ENCODE results near the gene PHACTR2.

DNA sequence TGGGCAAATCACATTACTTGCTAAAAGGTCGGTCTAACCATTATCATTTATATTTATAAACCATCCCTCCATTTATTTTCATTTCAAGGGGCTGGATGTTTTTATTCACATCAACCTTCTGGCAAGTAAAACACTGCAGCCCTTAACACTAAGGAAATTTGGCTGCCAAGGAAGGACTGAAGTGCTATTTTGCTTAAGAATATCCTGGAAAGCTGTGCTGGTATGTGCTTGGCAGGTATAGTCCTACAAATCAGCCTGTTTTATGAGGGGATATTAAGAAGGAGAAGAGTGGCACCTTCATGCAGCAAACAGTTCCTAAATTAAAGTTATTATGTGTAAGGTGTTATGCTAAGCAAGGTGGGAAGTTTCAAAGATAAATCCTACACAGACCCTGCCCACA, 9.8 kb downstream of the PHACTR2 start:
- TF ChIP-seq, protein P1, sequence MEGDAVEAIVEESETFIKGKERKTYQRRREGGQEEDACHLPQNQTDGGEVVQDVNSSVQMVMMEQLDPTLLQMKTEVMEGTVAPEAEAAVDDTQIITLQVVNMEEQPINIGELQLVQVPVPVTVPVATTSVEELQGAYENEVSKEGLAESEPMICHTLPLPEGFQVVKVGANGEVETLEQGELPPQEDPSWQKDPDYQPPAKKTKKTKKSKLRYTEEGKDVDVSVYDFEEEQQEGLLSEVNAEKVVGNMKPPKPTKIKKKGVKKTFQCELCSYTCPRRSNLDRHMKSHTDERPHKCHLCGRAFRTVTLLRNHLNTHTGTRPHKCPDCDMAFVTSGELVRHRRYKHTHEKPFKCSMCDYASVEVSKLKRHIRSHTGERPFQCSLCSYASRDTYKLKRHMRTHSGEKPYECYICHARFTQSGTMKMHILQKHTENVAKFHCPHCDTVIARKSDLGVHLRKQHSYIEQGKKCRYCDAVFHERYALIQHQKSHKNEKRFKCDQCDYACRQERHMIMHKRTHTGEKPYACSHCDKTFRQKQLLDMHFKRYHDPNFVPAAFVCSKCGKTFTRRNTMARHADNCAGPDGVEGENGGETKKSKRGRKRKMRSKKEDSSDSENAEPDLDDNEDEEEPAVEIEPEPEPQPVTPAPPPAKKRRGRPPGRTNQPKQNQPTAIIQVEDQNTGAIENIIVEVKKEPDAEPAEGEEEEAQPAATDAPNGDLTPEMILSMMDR (IDR thresholded peaks at IDR 0.05; ENCODE audit: insufficient read depth, low read length): no peak
- no peak for TF ChIP-seq POLR2AphosphoS5 (IDR thresholded peaks at IDR 0.05; ENCODE audit: low read depth)
- TF ChIP-seq, protein P2, sequence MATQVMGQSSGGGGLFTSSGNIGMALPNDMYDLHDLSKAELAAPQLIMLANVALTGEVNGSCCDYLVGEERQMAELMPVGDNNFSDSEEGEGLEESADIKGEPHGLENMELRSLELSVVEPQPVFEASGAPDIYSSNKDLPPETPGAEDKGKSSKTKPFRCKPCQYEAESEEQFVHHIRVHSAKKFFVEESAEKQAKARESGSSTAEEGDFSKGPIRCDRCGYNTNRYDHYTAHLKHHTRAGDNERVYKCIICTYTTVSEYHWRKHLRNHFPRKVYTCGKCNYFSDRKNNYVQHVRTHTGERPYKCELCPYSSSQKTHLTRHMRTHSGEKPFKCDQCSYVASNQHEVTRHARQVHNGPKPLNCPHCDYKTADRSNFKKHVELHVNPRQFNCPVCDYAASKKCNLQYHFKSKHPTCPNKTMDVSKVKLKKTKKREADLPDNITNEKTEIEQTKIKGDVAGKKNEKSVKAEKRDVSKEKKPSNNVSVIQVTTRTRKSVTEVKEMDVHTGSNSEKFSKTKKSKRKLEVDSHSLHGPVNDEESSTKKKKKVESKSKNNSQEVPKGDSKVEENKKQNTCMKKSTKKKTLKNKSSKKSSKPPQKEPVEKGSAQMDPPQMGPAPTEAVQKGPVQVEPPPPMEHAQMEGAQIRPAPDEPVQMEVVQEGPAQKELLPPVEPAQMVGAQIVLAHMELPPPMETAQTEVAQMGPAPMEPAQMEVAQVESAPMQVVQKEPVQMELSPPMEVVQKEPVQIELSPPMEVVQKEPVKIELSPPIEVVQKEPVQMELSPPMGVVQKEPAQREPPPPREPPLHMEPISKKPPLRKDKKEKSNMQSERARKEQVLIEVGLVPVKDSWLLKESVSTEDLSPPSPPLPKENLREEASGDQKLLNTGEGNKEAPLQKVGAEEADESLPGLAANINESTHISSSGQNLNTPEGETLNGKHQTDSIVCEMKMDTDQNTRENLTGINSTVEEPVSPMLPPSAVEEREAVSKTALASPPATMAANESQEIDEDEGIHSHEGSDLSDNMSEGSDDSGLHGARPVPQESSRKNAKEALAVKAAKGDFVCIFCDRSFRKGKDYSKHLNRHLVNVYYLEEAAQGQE (IDR thresholded peaks at IDR 0.05; ENCODE audit: insufficient replicate concordance, low read depth): no peak

Data from HL-60 (cell line).